Spleen (tissue), 7 donors: ENCODE data around the gene NR3C2.

Experiments used
- POLR2A ChIP-seq, 3 donors: fragments of 450-650 bp; IDR thresholded peaks; one replicate each; pipeline ENCODE4 v1.5.1; 2017; ENCODE audit warnings: antibody characterized with exemption in 3 of 3, mild to moderate bottlenecking in 1 of 3
- POLR2AphosphoS5 ChIP-seq, 3 donors: sonication (generic); formaldehyde crosslinking; IDR thresholded peaks; one replicate each; pipeline ENCODE4 v1.5.1; 2017; ENCODE audit warnings: antibody characterized with exemption in 3 of 3
- TF ChIP-seq, protein P1 (sequence below), 11 experiments: fragments of 200-600 bp in 7 of 11; fragments of 450-650 bp in 4 of 11; sonication (generic) in 4 of 11; IDR thresholded peaks in 8 of 11; conservative IDR thresholded peaks in 3 of 11; 1 replicate in 7 of 11; 2 replicates in 4 of 11; pipeline versions ENCODE4 v1.4.0 to v1.8.0; 2016 to 2021; ENCODE audit warnings: antibody characterized with exemption in 11 of 11, inconsistent platforms in 4 of 11, mild to moderate bottlenecking in 1 of 11
- donor health status: DM: no; HTN: no; CAD: no; lungs with moderate emphysema.
- donor health status: DM: no; HTN: no; CAD: no.
- donor health status: DM: no; HTN: no; CAD: no.

DNA sequence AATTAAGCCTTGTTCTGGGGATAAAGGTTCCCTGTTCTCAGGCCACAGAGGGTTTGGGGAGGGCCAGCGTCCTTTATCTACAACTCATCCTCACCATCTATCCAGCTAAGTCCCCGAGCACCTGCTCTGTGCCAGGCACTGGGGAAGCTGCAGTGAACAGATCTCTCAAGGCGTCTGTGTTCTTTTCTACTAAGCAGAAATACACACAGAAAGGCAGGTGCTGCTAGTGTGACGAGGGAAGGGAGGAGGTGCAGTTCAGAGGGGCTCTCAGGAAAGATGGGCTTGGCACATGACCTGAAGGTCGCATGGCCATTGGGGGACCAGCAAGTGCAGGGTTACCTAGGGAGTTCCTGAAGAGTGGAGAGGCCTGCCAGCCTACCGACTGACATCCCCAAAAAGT, 352.2 kb downstream of the NR3C2 start:
- TF ChIP-seq, protein P1, sequence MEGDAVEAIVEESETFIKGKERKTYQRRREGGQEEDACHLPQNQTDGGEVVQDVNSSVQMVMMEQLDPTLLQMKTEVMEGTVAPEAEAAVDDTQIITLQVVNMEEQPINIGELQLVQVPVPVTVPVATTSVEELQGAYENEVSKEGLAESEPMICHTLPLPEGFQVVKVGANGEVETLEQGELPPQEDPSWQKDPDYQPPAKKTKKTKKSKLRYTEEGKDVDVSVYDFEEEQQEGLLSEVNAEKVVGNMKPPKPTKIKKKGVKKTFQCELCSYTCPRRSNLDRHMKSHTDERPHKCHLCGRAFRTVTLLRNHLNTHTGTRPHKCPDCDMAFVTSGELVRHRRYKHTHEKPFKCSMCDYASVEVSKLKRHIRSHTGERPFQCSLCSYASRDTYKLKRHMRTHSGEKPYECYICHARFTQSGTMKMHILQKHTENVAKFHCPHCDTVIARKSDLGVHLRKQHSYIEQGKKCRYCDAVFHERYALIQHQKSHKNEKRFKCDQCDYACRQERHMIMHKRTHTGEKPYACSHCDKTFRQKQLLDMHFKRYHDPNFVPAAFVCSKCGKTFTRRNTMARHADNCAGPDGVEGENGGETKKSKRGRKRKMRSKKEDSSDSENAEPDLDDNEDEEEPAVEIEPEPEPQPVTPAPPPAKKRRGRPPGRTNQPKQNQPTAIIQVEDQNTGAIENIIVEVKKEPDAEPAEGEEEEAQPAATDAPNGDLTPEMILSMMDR (IDR thresholded peaks at IDR 0.05 in 8 of 11, conservative IDR thresholded peaks at IDR 0.05 in 3 of 11): no peak
- TF ChIP-seq POLR2A (IDR thresholded peaks at IDR 0.05) (no peak), POLR2AphosphoS5 (IDR thresholded peaks at IDR 0.05) (no peak)
